Esophagus muscularis mucosa (tissue), 4 donors: ENCODE data around the gene HLA-DPA1. TPM values are rescaled to one million over a fixed set of nuclear protein-coding genes. Genes with fewer than 3 reads are reported as not detected.
"Not testable (repeated sequence)": the region's sequence is repeated elsewhere in the genome, so short reads cannot be mapped to it uniquely, and the experiment has no call there.

Experiments used
- DNase-seq: peaks from one replicate; pipeline ENCODE4 v3.0.0-alpha.2; 2017; ENCODE audit errors: extremely low spot score
- H3K27ac ChIP-seq, 4 donors: fragments of 200-600 bp; sonication (generic); replicated peaks in 1 of 4; 1 replicate in 3 of 4; 2 replicates in 1 of 4; pipeline ENCODE4 v1.5.1; 2016 to 2019; ENCODE audit warnings: mild to moderate bottlenecking in 1 of 4
- H3K27me3 ChIP-seq, 4 donors: fragments of 200-600 bp; sonication (generic); one replicate each; pipeline versions ENCODE4 v1.5.1 to v1.6.0; 2016 to 2019
- H3K36me3 ChIP-seq, 4 donors: fragments of 200-600 bp; sonication (generic); one replicate each; pipeline ENCODE4 v1.5.1; 2016 to 2019
- H3K4me1 ChIP-seq, 4 donors: fragments of 200-600 bp; sonication (generic); one replicate each; pipeline ENCODE4 v1.5.1; 2016 to 2019
- H3K4me3 ChIP-seq, 4 donors: fragments of 200-600 bp; sonication (generic); 1 replicate in 2 of 4; 2 replicates in 2 of 4; pipeline ENCODE4 v1.5.1; 2016 to 2019; ENCODE audit warnings: mild to moderate bottlenecking in 4 of 4, moderate library complexity in 1 of 4
- H3K9me3 ChIP-seq, 4 donors: fragments of 200-600 bp; sonication (generic); 1 replicate in 3 of 4; 2 replicates in 1 of 4; pipeline ENCODE4 v1.5.1; 2016 to 2019
- CTCF ChIP-seq, 3 experiments: fragments of 200-600 bp in 2 of 3; fragments of 450-650 bp in 1 of 3; sonication (generic) in 2 of 3; IDR thresholded peaks; one replicate each; pipeline ENCODE4 v1.5.1; 2017 to 2019; ENCODE audit warnings: antibody characterized with exemption in 3 of 3, mild to moderate bottlenecking in 2 of 3, moderate library complexity in 1 of 3
- EP300 ChIP-seq: sonication (generic); formaldehyde crosslinking; IDR thresholded peaks from one replicate; pipeline ENCODE4 v1.6.1; 2017; ENCODE audit warnings: antibody characterized with exemption
- POLR2A ChIP-seq: fragments of 450-650 bp; IDR thresholded peaks from one replicate; pipeline ENCODE4 v1.6.1; 2017; ENCODE audit warnings: antibody characterized with exemption, moderate library complexity, mild to moderate bottlenecking, low read depth
- POLR2AphosphoS5 ChIP-seq, 2 donors: sonication (generic); formaldehyde crosslinking; IDR thresholded peaks; one replicate each; pipeline ENCODE4 v1.6.1; 2017; ENCODE audit warnings: antibody characterized with exemption in 2 of 2
- WGBS: methylation state at CpG from one replicate; pipeline ENCODE4 v1.1.5; 2018; 5-methylcytosine and 5-hydroxymethylcytosine counted together
- intact Hi-C: fragments of 100-400 bp; cut with DNase I; formaldehyde crosslinking; loops from one replicate; pipeline ENCODE4 v1.15.1; 2023
- total RNA-seq, 4 donors: library from RNA; depleted of rRNA; stranded (reverse); fragments of >200 nt; gene quantifications; one replicate each; pipeline versions ENCODE4 v1.1.0 to v1.2.1, GENCODE V29; 2016

Gene HLA-DPA1
- total RNA-seq, 4 donors from 2014 or later = 28.5 to 91.3 (median 65.9) TPM

GRCh38 chr6:33064723-33065122 lies 8.7 kb downstream of the HLA-DPA1 start:
- H3K4me1 ChIP-seq = no peaks in the 10 kb centered on the region
- intact Hi-C loops = no loop called here
- no peak overlapping the region for H3K4me3 ChIP-seq
- H3K27ac ChIP-seq = peak overlapping the region in 1 of 4 donors; percentile 37
- H3K27me3 ChIP-seq = no peaks in the 10 kb centered on the region
- TF ChIP-seq EP300 (no peak), POLR2A (no peak), CTCF (IDR thresholded peaks at IDR 0.05) (no peak), POLR2AphosphoS5 (IDR thresholded peaks at IDR 0.05) (no peak)
- H3K9me3 ChIP-seq = no peaks in the 10 kb centered on the region
- WGBS = 0% methylated on average over 4 of the region's 4 CpGs
- peaks cover 0 to 28% (median 12%) of the 10 kb centered on the region in 4 donors for H3K36me3 ChIP-seq
- DNase-seq = peak; percentile 29

- intact Hi-C loops = not testable (repeated sequence)
These were observed 10.0 kb downstream of the HLA-DPA1 start for GRCh38 chr6:33063435-33063834.

GRCh38 chr6:33061987-33062386 lies 11.5 kb downstream of the HLA-DPA1 start:
- TF ChIP-seq CTCF (IDR thresholded peaks at IDR 0.05) (no peak), POLR2AphosphoS5 (IDR thresholded peaks at IDR 0.05) (no peak), EP300 (no peak), POLR2A (no peak)
- no peak for DNase-seq
- Histone ChIP-seq H3K27ac (no peak overlapping the region), H3K27me3 (peaks cover 0 to 7% (median 0%) of the 10 kb centered on the region in 4 donors), H3K4me1 (no peaks in the 10 kb centered on the region), H3K4me3 (no peak overlapping the region), H3K36me3 (peaks cover 0 to 4% (median 0%) of the 10 kb centered on the region in 4 donors), H3K9me3 (no peaks in the 10 kb centered on the region)
- WGBS = 90% methylated on average over 2 of the region's 2 CpGs
- intact Hi-C loops = no loop called here

More at GRCh38 chr6:33063435-33063834, 10.0 kb downstream of the HLA-DPA1 start:
- H3K4me3 ChIP-seq, H3K27ac ChIP-seq, H3K9me3 ChIP-seq, H3K4me1 ChIP-seq, H3K27me3 ChIP-seq: not testable (repeated sequence)
- peak; percentile 55 for DNase-seq
- H3K36me3 ChIP-seq = peaks cover 0 to 16% (median 6%) of the 10 kb centered on the region in 4 donors
- 28% methylated on average over 4 of the region's 5 CpGs for WGBS

GRCh38 chr6:33057222-33058150 lies 16.0 kb downstream of the HLA-DPA1 start:
- TF ChIP-seq POLR2A = no peak
- TF ChIP-seq CTCF (IDR thresholded peaks at IDR 0.05) = no peak
- TF ChIP-seq POLR2AphosphoS5 (IDR thresholded peaks at IDR 0.05) = no peak
- TF ChIP-seq EP300 = no peak
- Histone ChIP-seq H3K36me3 (no peaks in the 10 kb centered on the region), H3K9me3 (no peaks in the 10 kb centered on the region), H3K4me3 (no peak overlapping the region), H3K4me1 (no peaks in the 10 kb centered on the region), H3K27ac (no peak overlapping the region), H3K27me3 (peaks cover 0 to 7% (median 0%) of the 10 kb centered on the region in 4 donors)
- no peak for DNase-seq
- WGBS = 30% methylated on average over 6 of the region's 6 CpGs
- intact Hi-C loops = no loop called here

GRCh38 chr6:33053230-33053629 lies 20.2 kb downstream of the HLA-DPA1 start:
- intact Hi-C loops = no loop called here
- Histone ChIP-seq H3K36me3 (no peaks in the 10 kb centered on the region), H3K27ac (no peak overlapping the region), H3K4me3 (no peak overlapping the region), H3K4me1 (no peaks in the 10 kb centered on the region), H3K9me3 (no peaks in the 10 kb centered on the region), H3K27me3 (peaks cover 0 to 14% (median 10%) of the 10 kb centered on the region in 4 donors)
- TF ChIP-seq POLR2A (no peak), POLR2AphosphoS5 (IDR thresholded peaks at IDR 0.05) (no peak), CTCF (IDR thresholded peaks at IDR 0.05) (no peak), EP300 (no peak)
- 71% methylated on average over 4 of the region's 4 CpGs for WGBS
- DNase-seq = no peak
